HEK293 (cell line): ENCODE measurements around the gene CIZ1.

Experiments
- CTCF ChIA-PET: fragments of 350-600 bp; formaldehyde crosslinking; extraction: SDS; loops from one replicate; lab custom pipeline; 2021; ENCODE audit warnings: antibody characterized with exemption; lab: Yijun Ruan, JAX
- POLR2A ChIA-PET: fragments of 300-600 bp; formaldehyde crosslinking; extraction: SDS; loops from one replicate; lab custom pipeline; 2020; ENCODE audit warnings: antibody characterized with exemption, inconsistent platforms; lab: Yijun Ruan, JAX
- H3K27ac ChIP-seq: fragments of 200-500 bp; sonication (Bioruptor generic); 2 replicates; pipeline ENCODE4 v1.5.1; 2014; ENCODE audit warnings: low read depth, low read length, control low read depth, inconsistent platforms; ENCODE audit errors: extremely low read depth
- H3K36me3 ChIP-seq, 2 experiments: fragments of 200-500 bp in 1 of 2; sonication (Bioruptor generic) in 1 of 2; 1 replicate in 1 of 2; 2 replicates in 1 of 2; pipeline ENCODE4 v1.5.1; 2014 to 2017; ENCODE audit warnings: inconsistent platforms in 2 of 2, low read length in 2 of 2; ENCODE audit not compliant: control insufficient read depth in 2 of 2, insufficient read depth in 1 of 2
- H3K4me1 ChIP-seq: fragments of 200-500 bp; sonication (Bioruptor generic); 2 replicates; pipeline ENCODE4 v1.5.1; 2014; ENCODE audit warnings: mild to moderate bottlenecking, low read length, inconsistent platforms; ENCODE audit not compliant: control insufficient read depth, insufficient read depth
- H3K4me3 ChIP-seq: 2 replicates; pipeline ENCODE4 v1.5.1; 2011; ENCODE audit warnings: low read depth, mild to moderate bottlenecking, control low read depth, low read length, moderate library complexity
- H3K9me3 ChIP-seq: fragments of 200-500 bp; sonication (Bioruptor generic); 2 replicates; pipeline ENCODE4 v1.5.1; 2014; ENCODE audit warnings: low read depth, low read length, inconsistent platforms; ENCODE audit not compliant: control insufficient read depth, insufficient read depth
- EGR2 ChIP-seq: fragments of 450-650 bp; formaldehyde crosslinking; IDR thresholded peaks from 2 replicates; pipeline ENCODE4 v1.5.1; 2016; ENCODE audit warnings: low read depth, missing biosample characterization, missing genetic modification characterization
- GLIS2 ChIP-seq: fragments of 450-650 bp; formaldehyde crosslinking; IDR thresholded peaks from 2 replicates; pipeline ENCODE4 v1.5.1; 2016; ENCODE audit warnings: missing biosample characterization, missing genetic modification characterization
- ZBTB48 ChIP-seq: fragments of 450-650 bp; formaldehyde crosslinking; IDR thresholded peaks from 2 replicates; pipeline ENCODE4 v1.5.1; 2016; ENCODE audit warnings: missing biosample characterization, missing genetic modification characterization
- ZFHX2 ChIP-seq: fragments of 450-650 bp; formaldehyde crosslinking; conservative IDR thresholded peaks from 2 replicates; pipeline ENCODE4 v1.5.1; 2016; ENCODE audit warnings: missing biosample characterization, missing genetic modification characterization
- ZFP37 ChIP-seq: fragments of 450-650 bp; formaldehyde crosslinking; IDR thresholded peaks from 2 replicates; pipeline ENCODE4 v1.5.1; 2016; ENCODE audit warnings: missing biosample characterization, missing genetic modification characterization
- ZNF157 ChIP-seq: fragments of 450-650 bp; formaldehyde crosslinking; IDR thresholded peaks from 2 replicates; pipeline ENCODE4 v1.5.1; 2016; ENCODE audit warnings: missing biosample characterization, missing genetic modification characterization
- ZNF169 ChIP-seq: fragments of 450-650 bp; formaldehyde crosslinking; IDR thresholded peaks from 2 replicates; pipeline ENCODE4 v1.5.1; 2016; ENCODE audit warnings: missing biosample characterization, missing genetic modification characterization
- ZNF350 ChIP-seq: fragments of 450-650 bp; formaldehyde crosslinking; IDR thresholded peaks from 2 replicates; pipeline ENCODE4 v1.5.0; 2017; ENCODE audit warnings: missing biosample characterization, mild to moderate bottlenecking, missing genetic modification characterization
- ZNF423 ChIP-seq: fragments of 450-650 bp; formaldehyde crosslinking; IDR thresholded peaks from 2 replicates; pipeline ENCODE4 v1.5.1; 2016; ENCODE audit warnings: missing biosample characterization, missing genetic modification characterization
- ZNF501 ChIP-seq: fragments of 450-650 bp; formaldehyde crosslinking; IDR thresholded peaks from 2 replicates; pipeline ENCODE4 v1.5.1; 2016; ENCODE audit warnings: missing biosample characterization, missing genetic modification characterization
- ZNF555 ChIP-seq: fragments of 450-650 bp; formaldehyde crosslinking; conservative IDR thresholded peaks from 2 replicates; pipeline ENCODE4 v1.5.1; 2017; ENCODE audit warnings: missing biosample characterization, mild to moderate bottlenecking, missing genetic modification characterization, inconsistent platforms
- ZNF561 ChIP-seq: fragments of 450-650 bp; IDR thresholded peaks from 2 replicates; pipeline ENCODE4 v1.5.1; 2018; ENCODE audit warnings: missing biosample characterization, missing genetic modification characterization, borderline replicate concordance
- ZNF571 ChIP-seq: fragments of 450-650 bp; formaldehyde crosslinking; IDR thresholded peaks from 2 replicates; pipeline ENCODE4 v1.5.0; 2017; ENCODE audit warnings: missing biosample characterization, missing genetic modification characterization
- ZNF596 ChIP-seq: fragments of 450-650 bp; IDR thresholded peaks from 2 replicates; pipeline ENCODE4 v1.5.0; 2018; ENCODE audit warnings: missing biosample characterization, mild to moderate bottlenecking, missing genetic modification characterization, moderate library complexity
- ZNF776 ChIP-seq: fragments of 450-650 bp; formaldehyde crosslinking; IDR thresholded peaks from 2 replicates; pipeline ENCODE4 v1.5.0; 2017; ENCODE audit warnings: missing biosample characterization, missing genetic modification characterization, borderline replicate concordance
- ZSCAN23 ChIP-seq: fragments of 450-650 bp; formaldehyde crosslinking; IDR thresholded peaks from 2 replicates; pipeline ENCODE4 v1.5.1; 2016; ENCODE audit warnings: missing biosample characterization, missing genetic modification characterization
- ZSCAN30 ChIP-seq: fragments of 450-650 bp; IDR thresholded peaks from 2 replicates; pipeline ENCODE4 v1.5.1; 2018; ENCODE audit warnings: missing biosample characterization, mild to moderate bottlenecking, missing genetic modification characterization, moderate library complexity

CIZ1 gene

DNA sequence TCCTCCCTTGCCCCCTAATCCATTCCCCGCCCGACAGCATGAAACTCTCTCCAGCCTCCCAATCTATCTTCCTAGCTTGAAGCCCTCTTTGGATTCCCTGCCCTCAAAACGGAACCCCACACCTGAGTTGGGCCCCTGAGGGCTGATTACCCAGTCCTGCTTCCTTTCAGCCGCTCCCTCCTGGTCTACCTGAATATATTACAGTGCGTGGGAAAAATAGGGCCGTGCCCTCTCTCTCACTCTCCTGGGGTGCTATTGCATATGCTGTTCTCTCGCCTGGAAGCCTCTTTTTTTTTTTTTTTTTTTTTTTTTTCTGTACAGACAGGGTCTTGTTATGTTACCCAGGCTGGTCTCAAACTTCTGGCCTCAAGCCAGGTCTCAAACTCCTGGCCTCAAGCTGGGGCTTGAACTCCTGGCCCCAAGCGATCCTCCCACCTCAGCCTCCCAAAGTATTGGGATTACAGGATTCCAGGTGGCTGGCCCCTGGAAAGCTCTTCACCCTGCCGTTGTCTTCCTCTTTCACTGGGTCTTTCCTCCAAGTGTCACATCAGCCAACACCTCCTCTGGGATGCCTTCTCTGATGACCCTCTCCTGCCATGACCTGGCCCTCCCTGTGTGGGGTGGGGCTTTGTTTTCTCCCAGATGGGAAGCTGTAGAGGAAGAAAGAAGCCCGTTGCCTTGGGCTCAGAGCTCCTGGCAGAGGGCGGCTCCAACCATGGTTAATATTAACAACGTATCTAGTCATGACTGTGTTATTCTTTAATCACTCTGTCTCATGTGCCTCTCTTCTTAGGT lies 20.0 kb upstream of the CIZ1 start:
- ChIA-PET CTCF (interaction anchor here (0.6 to 1.3 kb wide), 3 partner anchors 8 to 1733 kb away, joined by 3 to 6 read pairs (median 4); partner anchors contain the start of gene DNM1), POLR2A (interaction anchor here (0.7 to 1.5 kb wide), 6 partner anchors 13 to 65 kb away, joined by 3 to 8 read pairs (median 4); partner anchors contain the start of genes BBLN, GOLGA2 and SWI5)
- no peak overlapping the region for H3K4me3 ChIP-seq
- no peaks in the 10 kb centered on the region for H3K4me1 ChIP-seq
- no peak for TF ChIP-seq ZNF571
- TF ChIP-seq ZNF776 (tag by site-specific recombination): no peak
- TF ChIP-seq ZNF596 (tag by site-specific recombination): no peak
- TF ChIP-seq ZSCAN23: no peak
- TF ChIP-seq ZNF169 (tag by site-specific recombination): no peak
- no peak overlapping the region for H3K27ac ChIP-seq
- H3K36me3 ChIP-seq: no peaks in the 10 kb centered on the region
- no peaks in the 10 kb centered on the region for H3K9me3 ChIP-seq

- no peaks in the 10 kb centered on the region for H3K36me3 ChIP-seq
- ChIA-PET POLR2A (no interaction called here), CTCF (interaction anchor here (2.2 kb wide), 1 partner anchor 46 kb away, joined by 9 read pairs; no protein-coding TSS in a partner anchor)
- H3K4me1 ChIP-seq: no peaks in the 10 kb centered on the region
- no peaks in the 10 kb centered on the region for H3K9me3 ChIP-seq
- TF ChIP-seq ZFHX2 (tag by site-specific recombination) (peak; percentile 58), ZFP37 (tag by site-specific recombination) (no peak), EGR2 (tag by site-specific recombination) (peak; percentile 66), GLIS2 (peak; percentile 29; the same call in 1 of the 2 replicates)
- no peak overlapping the region for H3K27ac ChIP-seq
- H3K4me3 ChIP-seq: no peak overlapping the region
Measured at GRCh38 chr9:128208946-128209669, 17.7 kb upstream of the CIZ1 start.

GRCh38 chr9:128208386-128208785 lies 17.0 kb upstream of the CIZ1 start:
- H3K9me3 ChIP-seq: no peaks in the 10 kb centered on the region
- H3K4me1 ChIP-seq: no peaks in the 10 kb centered on the region
- TF ChIP-seq ZNF350 (tag by site-specific recombination): no peak
- TF ChIP-seq ZNF157 (tag by site-specific recombination): no peak
- no peak for TF ChIP-seq ZSCAN30 (tag by site-specific recombination)
- TF ChIP-seq ZNF555 (tag by site-specific recombination): no peak
- no peak for TF ChIP-seq ZNF501 (tag by site-specific recombination)
- TF ChIP-seq ZBTB48: no peak
- no peak for TF ChIP-seq ZNF561 (tag by site-specific recombination)
- no peak for TF ChIP-seq ZNF423
- no peak for TF ChIP-seq ZFHX2 (tag by site-specific recombination)
- POLR2A ChIA-PET: no interaction called here
- CTCF ChIA-PET: interaction anchor here (1.0 to 2.2 kb wide), 2 partner anchors 14 to 47 kb away, joined by 3 to 9 read pairs; no protein-coding TSS in a partner anchor
- H3K4me3 ChIP-seq: no peak overlapping the region
- H3K27ac ChIP-seq: no peak overlapping the region
- no peaks in the 10 kb centered on the region for H3K36me3 ChIP-seq
